Activated naive CD4-positive, alpha-beta T cell treated with Interleukin-2 at 50 U/mL for 16 hours (primary cell): ENCODE data around the gene GSK3B.
A peak's percentile ranks its signal among the peaks of the same experiment; 100 is the strongest.
"Not testable (repeated sequence)": the region's sequence is repeated elsewhere in the genome, so short reads cannot be mapped to it uniquely, and the experiment has no call there.

Experiments used
- DNase-seq: peaks from one replicate; pipeline ENCODE4 v3.0.0-alpha.2; 2020

Gene GSK3B

DNA sequence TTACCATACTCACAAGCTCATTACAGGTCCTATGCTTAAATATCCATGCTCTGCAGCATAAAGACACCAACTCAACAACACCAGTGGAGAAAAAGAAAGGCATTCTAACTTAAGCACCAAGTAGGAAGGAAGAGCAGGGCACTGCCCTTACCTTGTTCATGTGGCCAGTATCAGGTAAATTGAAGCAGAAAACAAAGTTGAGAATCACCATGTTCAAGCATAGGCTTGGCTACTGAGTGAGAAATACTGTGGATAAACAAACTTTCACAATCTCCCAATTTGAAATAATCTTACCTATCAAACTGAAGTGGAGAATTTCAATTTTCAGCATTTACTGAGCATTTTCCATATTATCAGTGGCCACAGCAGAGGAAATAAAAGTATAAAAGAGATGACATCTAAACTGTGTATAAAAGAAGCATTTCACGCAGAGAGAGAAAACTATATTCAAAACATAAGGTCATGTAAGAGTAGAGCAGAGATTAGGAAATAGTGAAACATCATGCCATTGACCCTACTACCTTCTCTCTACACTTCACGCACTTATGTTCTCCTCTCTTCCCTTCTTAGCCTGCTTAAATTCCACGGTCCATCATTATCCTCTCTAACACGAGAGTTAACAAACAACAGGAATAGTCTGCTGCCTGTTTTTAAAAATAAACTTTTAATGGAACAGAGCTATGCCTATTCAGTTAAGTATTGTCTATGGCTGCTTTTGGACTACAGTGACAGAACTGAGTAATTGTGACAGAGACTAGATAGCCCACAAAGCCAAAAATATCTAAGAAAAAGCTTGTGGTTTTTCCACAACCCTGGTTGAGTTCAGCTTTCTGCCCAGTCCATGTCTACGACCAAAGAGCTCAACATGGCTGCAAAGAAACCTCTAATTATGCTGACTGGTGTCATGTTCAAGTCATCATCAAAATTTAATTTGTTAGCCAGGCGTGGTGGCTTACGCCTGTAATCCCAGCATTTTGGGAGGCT, 169.8 kb downstream of the GSK3B start:
- no peak for DNase-seq

- no peak for DNase-seq
Observed at GRCh38 chr3:119918992-119919933, 175.0 kb downstream of the GSK3B start.

GRCh38 chr3:119913021-119913420, 181.2 kb downstream of the GSK3B start:
- no peak for DNase-seq

DNA sequence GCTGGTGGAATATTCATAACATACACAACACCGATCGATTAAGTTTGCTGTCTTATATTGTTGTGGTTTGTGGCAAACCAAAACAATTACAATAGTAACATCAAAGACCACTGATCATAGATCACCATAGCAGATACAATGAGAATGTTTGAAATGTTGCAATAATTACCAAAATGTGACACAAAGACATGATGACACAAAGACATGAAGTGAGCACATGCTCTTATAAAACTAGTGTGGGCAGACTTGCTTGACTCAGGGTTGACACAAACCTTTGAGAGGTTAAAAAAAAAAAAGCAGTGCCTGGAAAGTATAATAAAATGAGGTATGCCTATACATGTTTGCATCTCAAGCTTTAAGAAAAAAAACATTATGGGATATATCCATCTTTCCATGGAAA, 182.0 kb downstream of the GSK3B start:
- DNase-seq, result no peak

GRCh38 chr3:119911748-119912147, 182.5 kb downstream of the GSK3B start:
- no peak for DNase-seq

GRCh38 chr3:119902061-119902460, 192.2 kb downstream of the GSK3B start:
- no peak for DNase-seq

DNA sequence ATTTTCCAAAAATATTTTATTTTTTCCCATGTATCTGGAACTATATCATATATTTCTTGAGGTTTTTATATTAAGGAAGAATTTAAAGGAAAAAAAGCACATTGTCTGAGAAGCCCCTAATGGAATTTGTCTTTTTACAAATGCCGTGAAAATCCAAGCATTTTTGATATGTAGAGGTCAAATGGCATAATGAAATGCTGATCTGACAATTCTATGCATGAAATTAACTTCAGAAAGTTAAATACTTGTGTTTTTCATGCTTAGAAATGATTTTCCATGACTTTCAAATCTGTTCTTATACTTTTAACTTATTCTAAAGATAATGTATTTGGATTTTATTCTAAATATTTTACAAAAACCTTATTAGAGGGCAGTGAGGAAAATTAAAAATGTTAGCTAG, 193.1 kb downstream of the GSK3B start:
- DNase-seq, result no peak

DNA sequence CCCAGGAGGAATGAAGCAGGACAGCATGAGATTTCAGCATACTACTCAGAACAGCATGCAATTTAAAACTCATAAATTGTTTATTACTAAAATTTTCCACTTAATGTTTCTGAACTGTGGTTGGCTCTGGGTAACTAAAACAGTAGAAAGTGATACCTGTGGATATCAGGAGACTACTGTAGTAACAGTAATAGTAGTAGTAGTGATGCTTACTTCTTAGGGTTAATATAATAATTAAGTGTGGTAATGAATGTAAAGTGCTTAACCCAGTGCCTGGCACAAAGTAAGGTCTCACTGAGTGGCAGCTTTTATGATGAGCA, 195.1 kb downstream of the GSK3B start:
- DNase-seq, result no peak

GRCh38 chr3:119898478-119899191, 195.6 kb downstream of the GSK3B start:
- DNase-seq, result no peak

DNA sequence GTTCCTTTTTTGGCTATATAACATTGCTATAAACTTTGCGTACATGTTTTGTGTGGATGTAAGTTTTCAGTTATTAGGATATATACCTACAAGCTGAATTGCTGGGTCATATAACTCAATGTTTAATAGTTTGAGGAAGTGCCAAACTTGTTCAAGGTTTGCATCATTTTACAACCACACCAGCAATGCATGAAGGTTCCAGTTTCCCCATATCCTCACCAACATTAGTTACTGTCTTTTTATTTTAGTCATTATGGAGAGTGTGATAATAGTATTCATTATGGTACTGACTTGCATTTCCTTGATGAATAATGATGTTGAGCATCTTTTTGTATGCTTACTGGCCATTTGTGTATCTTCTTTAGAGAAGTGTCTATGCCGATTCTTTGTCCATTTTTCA, 200.1 kb downstream of the GSK3B start:
- DNase-seq, result no peak

GRCh38 chr3:119893769-119894168, 200.5 kb downstream of the GSK3B start:
- no peak for DNase-seq

DNA sequence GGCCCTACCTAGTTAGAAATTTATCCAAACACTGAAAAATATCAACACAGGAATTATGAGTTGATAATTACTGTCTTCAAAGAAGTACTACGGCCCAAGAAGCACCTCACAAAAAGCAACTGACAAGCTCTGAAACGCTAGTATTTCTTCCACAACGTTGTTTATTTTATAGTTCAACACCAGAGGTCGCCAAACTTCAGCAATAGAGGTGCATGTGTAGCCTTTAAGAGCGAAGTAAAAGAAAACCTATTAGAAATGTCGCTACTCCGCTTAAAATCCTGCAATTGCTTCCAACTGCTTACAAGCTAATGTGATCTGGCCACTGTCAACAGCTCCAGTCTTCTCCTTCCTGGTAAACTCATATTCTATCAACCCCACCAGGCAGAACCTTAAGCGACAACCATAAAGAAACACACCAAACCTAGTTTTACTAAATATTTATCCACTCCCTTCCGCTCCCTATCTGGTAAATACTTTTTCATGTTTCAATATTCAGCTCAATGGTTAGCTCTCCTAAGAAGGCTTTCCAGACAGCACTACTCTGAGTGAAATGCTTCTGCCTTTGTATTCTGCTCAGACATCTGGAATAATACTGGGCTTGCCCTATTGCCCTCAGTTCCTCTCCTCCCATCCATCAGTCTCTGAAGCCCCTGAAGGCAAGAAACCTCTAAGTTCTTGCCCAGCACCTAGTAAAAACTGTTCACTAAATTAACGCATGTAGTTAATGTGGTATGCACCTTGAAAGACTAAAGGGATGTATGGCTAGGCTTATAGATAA, 202.1 kb downstream of the GSK3B start:
- peak; percentile 24 for DNase-seq

DNA sequence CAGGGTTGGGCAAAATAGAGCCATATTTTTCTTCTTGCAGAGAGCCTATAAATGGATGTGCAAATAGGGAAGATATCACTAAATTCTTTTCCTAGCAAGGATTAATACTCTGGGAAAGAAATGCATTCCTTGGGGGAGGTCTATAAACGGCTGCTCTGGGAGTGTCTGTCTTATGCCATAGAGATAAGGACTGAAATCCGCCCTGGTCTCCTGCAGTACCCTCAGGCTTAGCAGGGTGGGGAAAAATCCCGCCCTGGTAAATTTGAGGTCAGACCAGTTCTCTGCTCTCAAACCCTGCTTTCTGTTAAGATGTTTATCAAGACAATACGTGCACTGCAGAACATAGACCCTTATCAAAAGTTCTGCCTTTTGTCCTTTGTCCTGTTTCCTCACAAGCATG, 205.6 kb downstream of the GSK3B start:
- DNase-seq, result not testable (repeated sequence)

GRCh38 chr3:119885746-119886530, 208.3 kb downstream of the GSK3B start:
- no peak for DNase-seq

DNA sequence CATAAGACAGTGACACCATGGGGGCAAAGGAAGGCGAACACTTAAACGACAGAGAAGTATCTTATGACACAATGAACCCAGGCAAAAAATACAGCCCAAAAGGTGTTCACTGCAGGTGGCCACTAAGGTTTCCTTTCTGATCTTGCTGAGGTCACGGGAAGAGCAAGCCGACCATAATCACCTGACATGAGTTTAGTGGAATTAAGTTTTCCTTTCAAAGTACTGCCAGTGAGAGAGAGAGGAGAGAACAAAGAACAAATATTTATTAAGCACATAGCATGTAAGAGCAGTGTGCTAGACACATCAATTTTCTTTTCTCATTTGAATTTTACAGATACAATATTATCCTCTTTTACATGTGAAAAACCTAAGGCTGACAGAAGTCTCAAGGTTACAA, 210.1 kb downstream of the GSK3B start:
- DNase-seq, result no peak

DNA sequence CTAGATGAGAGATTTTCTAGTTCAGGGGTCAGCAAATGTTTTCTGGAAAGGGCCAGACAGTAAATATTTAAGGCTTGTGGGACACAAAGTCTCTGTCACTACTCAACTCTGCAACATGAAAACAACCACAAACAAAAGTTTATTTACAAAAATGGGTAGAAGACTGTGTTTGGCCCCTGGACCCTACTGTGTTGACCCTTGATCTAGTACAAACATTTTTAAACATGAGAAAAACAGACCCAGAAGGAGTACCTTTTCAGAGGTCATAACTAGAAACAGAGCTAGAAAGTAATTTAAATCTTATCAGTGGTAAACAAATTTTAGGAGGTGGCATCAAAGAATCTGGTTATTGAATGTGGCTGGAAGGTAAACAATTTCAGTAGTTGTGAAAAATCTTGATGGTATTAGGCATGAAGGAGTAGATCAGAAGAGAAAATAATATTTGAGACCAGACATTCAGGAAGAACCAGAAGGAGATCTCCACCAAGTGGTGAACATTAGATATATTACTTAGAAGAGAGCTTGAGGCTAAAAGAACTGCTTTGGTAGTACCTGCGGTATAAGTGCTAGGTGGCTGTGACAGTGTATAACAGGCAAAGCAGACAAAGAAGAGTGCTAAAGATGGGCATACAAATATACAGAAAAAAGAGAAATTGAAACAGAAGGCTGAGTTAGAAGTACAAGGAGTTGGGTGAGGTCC, 210.6 kb downstream of the GSK3B start:
- no peak for DNase-seq

DNA sequence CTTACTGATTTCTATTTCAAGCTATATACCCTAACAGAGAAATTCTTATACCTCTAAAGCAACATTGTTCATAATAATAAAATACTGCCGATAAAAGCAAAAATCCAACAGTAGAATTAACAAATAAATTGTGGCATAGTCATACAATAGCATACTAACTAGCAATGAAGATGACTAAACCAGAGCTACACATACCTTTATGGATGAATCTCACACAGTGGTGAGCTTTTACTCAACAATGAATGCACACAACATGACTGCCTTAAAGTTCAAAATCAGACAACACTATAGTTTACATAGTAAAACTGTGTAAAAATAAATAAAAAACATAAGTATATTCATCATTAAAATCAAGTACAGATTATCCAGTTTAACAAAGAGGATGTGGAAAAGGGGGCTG, 213.3 kb downstream of the GSK3B start:
- DNase-seq, result no peak

DNA sequence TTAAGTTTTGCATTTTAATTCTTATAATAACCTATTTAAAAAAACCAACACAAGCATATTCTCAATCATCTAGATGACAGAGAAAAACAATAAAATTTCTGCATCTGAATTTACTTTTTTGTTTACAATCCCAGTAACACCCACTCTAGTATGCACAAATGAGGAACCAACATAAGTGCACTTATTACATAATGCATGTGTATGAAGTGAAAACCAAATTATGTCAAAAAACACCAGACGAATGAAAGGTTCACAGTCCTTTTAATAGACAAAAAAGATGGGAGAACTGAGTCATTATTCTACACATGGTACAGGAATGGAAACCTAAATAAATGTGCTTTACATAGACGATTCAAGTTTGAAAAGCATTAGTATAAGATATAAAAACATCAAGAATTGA, 220.6 kb downstream of the GSK3B start:
- no peak for DNase-seq

GRCh38 chr3:119872773-119873172, 221.5 kb downstream of the GSK3B start:
- DNase-seq, result no peak

DNA sequence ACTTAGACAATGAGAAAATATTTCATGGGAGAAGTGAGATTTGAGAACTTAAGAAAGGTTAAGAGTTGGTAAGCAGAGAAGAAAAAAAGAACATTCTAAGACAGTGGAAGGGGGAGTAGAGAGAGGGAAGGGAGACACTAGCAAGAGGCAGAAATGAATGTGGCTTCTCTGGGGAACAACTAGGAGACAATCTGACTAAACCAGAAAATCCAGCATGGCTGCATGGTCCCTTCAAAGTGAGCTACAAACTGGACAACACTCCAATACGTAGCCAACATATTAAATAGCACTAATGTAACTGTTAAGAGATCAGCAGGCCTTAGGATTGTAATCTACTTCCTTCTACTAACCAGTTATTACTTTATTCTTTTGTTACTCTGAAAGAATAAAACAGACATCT, 222.7 kb downstream of the GSK3B start:
- no peak for DNase-seq

- DNase-seq, result no peak
Observed at GRCh38 chr3:119870512-119870911, 223.7 kb downstream of the GSK3B start.
